Neuron (in vitro differentiated cells): ENCODE results near the gene CMTM7.

Experiments
- H2AFZ ChIP-seq: one replicate; pipeline ENCODE4 v1.6.1; 2013; ENCODE audit warnings: low read depth, mild to moderate bottlenecking, inconsistent platforms, low read length, moderate library complexity
- H3K27me3 ChIP-seq: one replicate; pipeline ENCODE4 v1.6.1; 2013; ENCODE audit warnings: low read length; ENCODE audit not compliant: insufficient read depth
- H3K36me3 ChIP-seq: one replicate; pipeline ENCODE4 v1.6.1; 2013; ENCODE audit warnings: low read length; ENCODE audit not compliant: insufficient read depth
- H3K4me1 ChIP-seq: one replicate; pipeline ENCODE4 v1.6.1; 2013; ENCODE audit warnings: low read length; ENCODE audit not compliant: insufficient read depth
- H3K4me3 ChIP-seq: 2 replicates; pipeline ENCODE4 v1.5.1; 2013; ENCODE audit warnings: mild to moderate bottlenecking, low read length, moderate library complexity
- H3K9me3 ChIP-seq: one replicate; pipeline ENCODE4 v1.6.1; 2013; ENCODE audit warnings: low read length

CMTM7 gene

DNA sequence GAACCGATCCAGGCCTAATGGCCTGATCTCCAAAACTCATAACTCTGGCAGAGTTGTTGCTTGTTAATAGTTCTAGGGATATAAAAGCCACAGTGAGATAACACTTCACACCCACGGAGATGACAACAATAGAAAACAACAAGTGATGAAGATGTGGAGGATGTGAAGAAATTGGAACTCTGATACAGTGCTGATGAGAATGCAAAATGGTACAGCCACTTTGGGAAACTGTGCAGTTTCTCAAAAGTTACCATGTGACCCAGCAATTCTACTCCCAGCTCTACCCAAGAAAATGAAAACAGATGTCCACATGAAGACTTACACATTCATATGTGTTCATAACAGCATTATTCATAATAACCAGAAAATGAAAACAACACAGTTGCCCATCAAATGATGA lies 3.8 kb downstream of the CMTM7 start:
- no peak overlapping the region for H2AFZ ChIP-seq
- H3K4me1 ChIP-seq, result peaks cover 13% of the 10 kb centered on the region
- H3K9me3 ChIP-seq, result no peaks in the 10 kb centered on the region
- no peaks in the 10 kb centered on the region for H3K27me3 ChIP-seq
- no peak overlapping the region for H3K4me3 ChIP-seq
- H3K36me3 ChIP-seq, result no peaks in the 10 kb centered on the region

DNA sequence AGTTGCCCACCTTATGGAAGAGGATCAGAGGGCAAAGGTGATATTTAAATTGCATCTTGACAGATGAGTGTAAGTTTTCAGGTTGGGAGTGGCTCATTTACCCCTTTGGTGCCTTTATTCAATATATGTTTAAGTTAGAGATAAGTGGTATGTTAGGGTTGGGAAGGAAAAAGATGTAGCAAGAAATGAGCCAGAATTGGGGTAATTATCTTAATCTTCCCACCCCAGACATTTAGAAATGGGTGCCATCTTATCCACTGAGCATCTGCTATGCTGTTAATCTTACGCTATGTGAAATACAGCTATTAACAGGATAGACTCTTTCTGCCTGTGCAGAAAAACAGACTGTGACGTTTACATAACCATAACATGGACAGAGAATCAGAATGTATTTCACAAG lies 6.3 kb downstream of the CMTM7 start:
- H3K4me3 ChIP-seq, result no peak overlapping the region
- no peaks in the 10 kb centered on the region for H3K27me3 ChIP-seq
- H2AFZ ChIP-seq, result no peak overlapping the region
- H3K4me1 ChIP-seq, result peaks cover 10% of the 10 kb centered on the region
- no peaks in the 10 kb centered on the region for H3K36me3 ChIP-seq
- H3K9me3 ChIP-seq, result no peaks in the 10 kb centered on the region

GRCh38 chr3:32398531-32398930 lies 6.9 kb downstream of the CMTM7 start:
- Histone ChIP-seq H2AFZ (no peak overlapping the region), H3K4me3 (no peak overlapping the region), H3K27me3 (no peaks in the 10 kb centered on the region)

DNA sequence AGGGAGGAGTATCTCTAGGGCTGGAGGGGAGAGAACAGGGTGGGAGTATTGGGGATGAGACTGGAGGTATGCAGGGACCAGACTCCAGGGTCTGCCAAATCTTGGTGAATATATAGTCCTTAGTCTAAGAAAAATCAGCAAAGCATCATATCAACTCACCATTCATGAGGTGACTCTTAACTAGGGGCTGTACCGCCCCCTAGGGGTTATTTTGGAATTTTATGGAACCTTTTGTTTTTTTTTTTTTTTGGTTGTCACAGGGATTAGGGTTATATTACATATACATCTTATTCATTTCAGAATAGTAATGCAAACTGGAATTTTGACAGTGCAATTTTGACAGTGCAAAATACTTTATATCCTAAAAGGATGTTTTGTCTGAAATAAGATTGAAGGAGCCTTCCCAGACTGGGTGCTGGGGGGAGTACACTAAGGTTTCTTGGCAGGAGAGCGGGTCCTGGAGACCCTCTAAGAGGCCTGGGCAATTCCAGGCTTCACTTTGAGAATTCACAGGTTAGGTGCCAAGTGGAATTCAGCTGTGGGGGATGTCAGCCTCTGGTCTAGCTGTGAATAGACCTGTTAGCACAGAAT lies 7.5 kb downstream of the CMTM7 start:
- Histone ChIP-seq H3K4me3 (no peak overlapping the region), H2AFZ (no peak overlapping the region), H3K4me1 (peaks cover 6% of the 10 kb centered on the region), H3K27me3 (no peaks in the 10 kb centered on the region), H3K36me3 (no peaks in the 10 kb centered on the region), H3K9me3 (no peaks in the 10 kb centered on the region)

More at GRCh38 chr3:32398531-32398930, 6.9 kb downstream of the CMTM7 start:
- peaks cover 6% of the 10 kb centered on the region for H3K4me1 ChIP-seq
- no peaks in the 10 kb centered on the region for H3K36me3 ChIP-seq
- no peaks in the 10 kb centered on the region for H3K9me3 ChIP-seq

DNA sequence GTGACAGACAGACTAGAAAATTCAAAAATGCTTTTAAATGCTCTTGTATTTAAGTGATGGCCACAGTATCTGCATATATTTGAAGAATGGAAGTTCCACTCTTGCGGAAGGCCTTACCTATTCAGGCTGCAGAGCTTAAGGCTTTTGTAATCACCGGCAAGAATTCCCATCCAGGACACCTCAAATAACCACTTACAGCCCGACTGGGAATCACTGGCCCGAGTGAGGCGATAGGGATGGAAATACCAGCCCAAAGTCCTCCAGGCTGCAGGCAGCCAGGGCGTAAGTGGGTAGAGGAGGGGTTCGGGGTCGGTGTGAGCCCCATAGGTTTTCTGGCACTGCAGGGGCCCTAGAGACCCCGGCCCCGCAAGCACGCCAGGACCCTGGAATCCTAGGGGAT lies 9.5 kb downstream of the CMTM7 start:
- Histone ChIP-seq H2AFZ (peak overlapping the region; percentile 56), H3K9me3 (no peaks in the 10 kb centered on the region), H3K4me1 (peaks cover 6% of the 10 kb centered on the region), H3K27me3 (no peaks in the 10 kb centered on the region), H3K36me3 (peaks cover 4% of the 10 kb centered on the region), H3K4me3 (peak overlapping the region; percentile 45)

DNA sequence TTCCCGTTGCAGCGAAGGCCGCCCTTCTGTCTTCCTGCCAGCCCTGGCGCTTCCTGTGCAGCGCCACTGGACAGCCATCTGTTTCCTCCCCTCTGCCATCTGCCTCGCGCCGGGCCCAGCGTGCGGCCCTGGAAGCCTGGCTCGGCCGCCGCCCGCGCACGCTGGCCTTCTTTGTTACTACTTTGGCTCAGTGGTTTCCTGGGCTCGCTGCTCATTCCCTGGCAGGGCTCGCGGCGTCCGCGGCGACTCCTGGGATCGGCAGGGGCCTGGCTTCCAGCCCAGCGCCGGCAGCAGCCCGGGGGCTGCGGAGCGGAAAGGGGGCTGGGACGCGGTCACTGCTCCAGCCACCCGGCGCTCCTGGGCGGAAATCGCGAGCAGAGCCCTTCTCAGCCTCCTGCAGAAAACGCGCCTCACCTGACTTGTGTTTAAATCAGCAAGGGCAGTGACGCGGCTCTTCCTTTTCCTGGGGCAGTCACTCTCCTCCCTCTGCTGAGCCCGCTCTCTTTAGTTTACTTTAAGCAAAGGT lies 10.0 kb downstream of the CMTM7 start:
- Histone ChIP-seq H3K27me3 (no peaks in the 10 kb centered on the region), H3K9me3 (no peaks in the 10 kb centered on the region), H2AFZ (peak overlapping the region; percentile 56), H3K4me3 (peak overlapping the region; percentile 45), H3K36me3 (peaks cover 4% of the 10 kb centered on the region), H3K4me1 (peaks cover 6% of the 10 kb centered on the region)

- no peak overlapping the region for H3K4me3 ChIP-seq
- H3K27me3 ChIP-seq, result no peaks in the 10 kb centered on the region
- no peak overlapping the region for H2AFZ ChIP-seq
- H3K4me1 ChIP-seq, result peaks cover 6% of the 10 kb centered on the region
- no peaks in the 10 kb centered on the region for H3K9me3 ChIP-seq
- H3K36me3 ChIP-seq, result peaks cover 4% of the 10 kb centered on the region
These were observed 12.0 kb downstream of the CMTM7 start for GRCh38 chr3:32403663-32404062.

DNA sequence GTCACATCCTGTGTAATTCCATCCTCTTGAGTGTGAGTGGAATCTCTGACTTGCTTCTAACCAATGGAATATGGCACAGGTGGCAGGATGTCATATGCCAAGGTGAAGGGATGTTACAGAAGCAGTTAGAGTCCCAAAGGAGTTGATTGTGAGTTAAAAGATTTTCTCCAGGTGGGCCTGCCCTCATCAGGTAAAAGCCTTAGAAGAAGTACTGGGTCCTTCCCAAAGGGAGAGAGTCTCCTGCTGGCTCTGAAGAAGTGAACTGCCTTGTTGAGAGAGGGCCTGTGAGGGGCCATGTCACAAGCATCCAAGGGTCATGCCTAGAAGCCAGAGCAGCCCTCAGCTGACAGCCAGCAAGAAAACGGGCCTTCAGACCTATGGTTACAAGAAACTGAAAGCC lies 13.1 kb downstream of the CMTM7 start:
- no peaks in the 10 kb centered on the region for H3K9me3 ChIP-seq
- H3K27me3 ChIP-seq, result no peaks in the 10 kb centered on the region
- peaks cover 4% of the 10 kb centered on the region for H3K36me3 ChIP-seq
- no peak overlapping the region for H2AFZ ChIP-seq
- no peak overlapping the region for H3K4me3 ChIP-seq
- H3K4me1 ChIP-seq, result peaks cover 6% of the 10 kb centered on the region

DNA sequence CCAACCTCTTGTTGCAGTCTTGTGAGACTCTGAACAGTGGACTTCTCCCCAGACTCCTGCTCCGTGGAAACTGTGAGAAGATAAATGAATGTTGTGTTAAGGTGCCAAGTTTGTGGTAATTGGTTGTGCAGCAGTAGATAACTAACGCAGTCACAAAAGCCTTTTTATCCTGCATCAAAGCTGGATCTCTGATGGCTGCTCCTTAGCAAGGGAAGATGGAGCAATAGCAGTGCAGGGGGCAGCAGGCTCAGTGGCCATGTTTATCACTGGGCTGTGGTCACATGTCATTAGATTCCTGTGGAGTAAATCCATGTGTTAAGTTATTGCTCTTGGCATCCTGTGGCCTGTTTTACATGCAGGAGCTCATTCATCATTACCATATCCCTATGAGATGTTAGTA lies 13.5 kb downstream of the CMTM7 start:
- Histone ChIP-seq H3K4me3 (no peak overlapping the region), H3K4me1 (peaks cover 10% of the 10 kb centered on the region), H3K9me3 (no peaks in the 10 kb centered on the region), H3K36me3 (peaks cover 4% of the 10 kb centered on the region), H3K27me3 (no peaks in the 10 kb centered on the region), H2AFZ (no peak overlapping the region)

DNA sequence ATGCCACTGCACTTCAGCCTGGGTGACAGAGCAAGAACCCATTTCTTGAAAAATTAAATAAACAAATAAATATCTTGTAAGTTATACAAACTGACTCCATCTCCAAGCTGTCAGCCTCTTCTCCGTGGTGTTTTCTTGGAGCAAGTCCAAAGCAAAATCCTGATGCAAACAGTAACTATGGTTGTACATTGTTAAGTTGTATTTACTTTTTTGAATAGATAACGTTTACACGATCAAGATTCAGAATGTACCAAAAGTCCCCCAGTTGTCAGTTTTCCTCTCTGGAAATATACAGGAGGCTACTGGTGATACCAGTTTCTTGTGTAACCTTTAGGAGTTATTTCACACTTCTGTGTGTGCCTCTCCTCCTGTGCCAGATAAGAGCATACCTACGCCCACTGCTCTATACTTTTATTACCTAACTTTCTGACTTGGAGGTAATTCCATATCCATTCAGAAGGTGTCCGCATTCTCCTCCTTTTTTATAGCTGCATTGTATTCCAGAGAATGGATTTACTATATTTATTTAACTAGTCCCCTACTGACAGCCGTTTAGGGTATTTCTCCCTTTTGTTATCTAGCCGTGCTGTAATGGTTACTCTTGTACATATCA lies 14.2 kb downstream of the CMTM7 start:
- Histone ChIP-seq H3K36me3 (peaks cover 4% of the 10 kb centered on the region), H2AFZ (no peak overlapping the region), H3K9me3 (no peaks in the 10 kb centered on the region), H3K4me1 (peaks cover 16% of the 10 kb centered on the region), H3K4me3 (no peak overlapping the region), H3K27me3 (no peaks in the 10 kb centered on the region)

DNA sequence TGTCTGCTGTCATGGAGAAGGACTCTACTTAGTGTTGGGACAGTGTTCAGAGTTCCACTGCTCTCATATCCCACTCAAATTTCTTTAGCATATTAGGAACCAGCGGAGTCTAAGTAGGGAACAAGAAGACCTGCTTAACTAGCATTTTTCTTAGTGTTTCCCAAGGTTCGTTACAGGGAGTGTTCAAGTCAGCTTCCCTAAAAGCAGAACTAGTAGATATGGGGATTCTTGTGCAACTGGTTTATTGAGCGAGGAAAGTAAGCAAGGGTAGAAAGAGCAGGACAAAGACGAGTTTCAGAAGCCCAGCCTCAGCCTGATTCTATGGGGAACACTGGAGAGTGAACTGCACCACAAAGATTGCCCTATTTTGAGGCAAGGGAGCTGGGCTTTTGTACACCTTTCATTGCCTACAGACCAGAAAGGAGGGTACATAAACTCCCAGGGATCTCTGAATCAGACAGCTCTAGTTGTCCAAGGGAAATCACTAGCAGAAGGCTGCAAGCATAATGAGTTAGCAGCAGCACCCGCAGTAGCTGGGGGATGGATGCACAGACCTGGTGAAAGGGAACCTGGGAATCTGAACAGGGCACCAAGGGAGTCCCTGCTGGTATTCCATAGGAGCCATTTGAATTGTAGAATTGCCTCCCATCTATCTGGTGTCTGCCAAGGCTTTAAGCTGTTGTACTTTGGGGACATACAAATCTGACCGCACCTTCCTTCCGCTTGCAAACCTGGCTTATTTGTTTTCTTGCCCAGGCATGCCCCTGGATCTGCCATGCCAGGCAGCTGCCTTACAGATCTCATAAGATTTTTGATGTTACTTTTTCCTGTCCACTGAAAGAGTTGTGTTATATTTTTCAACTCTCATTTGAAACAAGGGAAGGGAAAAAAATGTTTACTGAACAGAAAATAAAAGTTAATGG lies 15.1 kb downstream of the CMTM7 start:
- H3K9me3 ChIP-seq, result no peaks in the 10 kb centered on the region
- H3K4me1 ChIP-seq, result peaks cover 15% of the 10 kb centered on the region
- no peaks in the 10 kb centered on the region for H3K27me3 ChIP-seq
- no peak overlapping the region for H3K4me3 ChIP-seq
- H3K36me3 ChIP-seq, result peaks cover 4% of the 10 kb centered on the region
- no peak overlapping the region for H2AFZ ChIP-seq

DNA sequence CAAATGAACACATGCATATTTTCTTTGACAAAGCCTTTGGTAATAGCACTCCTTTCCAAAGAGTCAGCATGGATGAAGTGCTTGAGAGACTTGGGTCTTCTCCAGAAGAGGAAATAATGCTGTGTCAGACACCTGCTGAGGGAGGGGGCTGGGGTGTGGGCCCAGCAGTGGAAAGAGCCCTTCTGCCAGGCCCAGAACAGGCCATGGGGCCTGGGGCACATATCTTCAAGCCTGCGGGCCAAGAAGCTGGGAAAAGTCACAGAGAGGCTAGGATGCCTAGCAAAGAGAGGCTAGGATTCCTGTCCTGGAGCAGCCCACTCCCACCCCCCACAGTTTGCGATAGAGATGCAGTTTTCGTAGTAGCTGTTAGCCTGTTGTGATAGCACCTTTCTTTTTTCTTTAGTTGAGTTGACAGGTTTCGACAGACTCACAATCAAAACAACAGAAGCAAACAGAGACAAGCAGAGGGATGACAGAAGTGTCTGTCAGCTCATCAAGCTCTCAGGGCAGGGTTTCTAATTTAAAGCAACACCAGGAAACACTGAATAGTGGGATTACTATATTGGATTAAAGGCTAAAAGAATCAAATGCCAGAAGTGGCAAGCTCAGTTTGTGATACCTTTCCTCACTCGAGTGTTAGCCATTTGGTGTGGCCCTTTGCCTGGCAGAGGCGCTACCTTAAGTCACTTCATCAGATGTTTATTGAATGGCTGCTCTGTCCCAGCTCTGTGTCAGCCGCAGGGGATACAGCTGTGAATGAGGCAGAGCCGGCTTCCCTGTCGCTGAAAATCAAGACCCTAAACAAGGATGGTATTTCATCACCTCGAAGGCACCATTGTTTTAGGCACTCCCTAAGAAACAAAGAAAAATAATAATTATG lies 19.0 kb downstream of the CMTM7 start:
- no peak overlapping the region for H3K4me3 ChIP-seq
- H3K36me3 ChIP-seq, result no peaks in the 10 kb centered on the region
- no peaks in the 10 kb centered on the region for H3K27me3 ChIP-seq
- no peaks in the 10 kb centered on the region for H3K9me3 ChIP-seq
- H2AFZ ChIP-seq, result no peak overlapping the region
- peaks cover 15% of the 10 kb centered on the region for H3K4me1 ChIP-seq
